Left lung (tissue), 10 donors: ENCODE results near the gene ATP6V1A. TPM values are rescaled to one million over a fixed set of nuclear protein-coding genes. Genes with fewer than 3 reads are reported as not detected.

ENCODE experiments used
- ATAC-seq: fragments of 200-7000 bp; cut with Tn5 transposase; one replicate; pipeline ENCODE4 v1.9.1; 2020; ENCODE audit warnings: moderate library complexity
- DNase-seq, 4 donors: peaks; one replicate each; pipeline ENCODE4 v3.0.0-alpha.2; 2013 to 2020
- H3K27ac ChIP-seq, 2 donors: fragments of 200-600 bp; sonication (generic) in 1 of 2; one replicate each; pipeline versions ENCODE4 v1.5.0 to v1.8.0; 2020 to 2021
- H3K27me3 ChIP-seq, 2 donors: fragments of 200-600 bp; sonication (generic) in 1 of 2; one replicate each; pipeline versions ENCODE4 v1.5.0 to v1.8.0; 2020 to 2021
- H3K36me3 ChIP-seq, 2 donors: fragments of 200-600 bp; sonication (generic) in 1 of 2; one replicate each; pipeline versions ENCODE4 v1.5.0 to v1.8.0; 2020 to 2021
- H3K4me1 ChIP-seq, 2 donors: fragments of 200-600 bp; one replicate each; pipeline ENCODE4 v1.8.0; 2021
- H3K4me3 ChIP-seq, 2 donors: fragments of 200-600 bp; sonication (generic) in 1 of 2; one replicate each; pipeline versions ENCODE4 v1.5.0 to v1.8.0; 2020 to 2021; ENCODE audit warnings: mild to moderate bottlenecking in 1 of 2
- H3K9me3 ChIP-seq, 2 donors: fragments of 200-600 bp; sonication (generic) in 1 of 2; one replicate each; pipeline versions ENCODE4 v1.5.0 to v1.8.0; 2020 to 2021
- intact Hi-C, 2 donors: fragments of 100-400 bp; cut with DNase I; formaldehyde crosslinking; loops; one replicate each; pipeline versions ENCODE4 v1.11.2 to v1.14.2; 2022
- polyA plus RNA-seq, 6 donors: library from polyadenylated mRNA; unstranded; fragments of 120-200 nt; gene quantifications; one replicate each; pipeline ENCODE4 v1.2.1, GENCODE V29; 2013; ENCODE audit not compliant: insufficient read length in 6 of 6
- total RNA-seq, 2 donors: library from RNA; stranded (reverse); fragmentation: NEBNext Ultra II Directional; extraction: Animal tissue kit (Norgen Biotek cat#: 25700); gene quantifications; one replicate each; pipeline ENCODE4 v1.2.1, GENCODE V29; 2021
- TF ChIP-seq, protein P1 (sequence below), 2 donors: fragments of 200-600 bp; sonication (generic) in 1 of 2; IDR thresholded peaks; one replicate each; pipeline versions ENCODE4 v1.5.0 to v1.8.0; 2021; ENCODE audit warnings: antibody characterized with exemption in 2 of 2
- donor health status: DM: no; HTN: yes; CAD: no.
- donor health status: DM: no; HTN: no; CAD: no.

ATP6V1A gene
- total and polyA plus RNA-seq, 8 donors = 39.6 to 137 (median 49.9) TPM

DNA sequence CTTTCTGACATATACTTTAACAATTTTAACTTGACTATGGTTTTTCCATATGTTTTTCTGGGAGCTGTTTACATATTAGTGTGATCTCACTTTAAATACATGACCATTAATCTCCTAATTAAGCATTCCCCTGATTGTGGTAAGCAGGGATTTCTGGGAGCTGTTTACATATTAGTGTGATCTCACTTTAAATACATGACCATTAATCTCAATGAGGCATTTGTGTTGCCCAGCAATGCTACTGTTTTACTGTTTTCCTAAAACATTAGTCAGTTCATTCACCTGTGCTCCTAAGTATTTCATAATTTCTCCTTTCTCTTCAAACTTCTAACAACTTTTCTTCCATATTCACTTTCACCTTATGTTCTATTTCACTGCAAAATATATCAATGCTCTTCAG is 88.1 kb downstream of the ATP6V1A start:
- ATAC-seq (no peak), DNase-seq (no peak)
- Histone ChIP-seq H3K27ac (no peak overlapping the region), H3K36me3 (no peaks in the 10 kb centered on the region), H3K9me3 (no peaks in the 10 kb centered on the region), H3K4me3 (no peak overlapping the region), H3K27me3 (no peaks in the 10 kb centered on the region), H3K4me1 (peaks cover 0 to 17% of the 10 kb centered on the region in 2 donors)
- TF ChIP-seq, protein P1, sequence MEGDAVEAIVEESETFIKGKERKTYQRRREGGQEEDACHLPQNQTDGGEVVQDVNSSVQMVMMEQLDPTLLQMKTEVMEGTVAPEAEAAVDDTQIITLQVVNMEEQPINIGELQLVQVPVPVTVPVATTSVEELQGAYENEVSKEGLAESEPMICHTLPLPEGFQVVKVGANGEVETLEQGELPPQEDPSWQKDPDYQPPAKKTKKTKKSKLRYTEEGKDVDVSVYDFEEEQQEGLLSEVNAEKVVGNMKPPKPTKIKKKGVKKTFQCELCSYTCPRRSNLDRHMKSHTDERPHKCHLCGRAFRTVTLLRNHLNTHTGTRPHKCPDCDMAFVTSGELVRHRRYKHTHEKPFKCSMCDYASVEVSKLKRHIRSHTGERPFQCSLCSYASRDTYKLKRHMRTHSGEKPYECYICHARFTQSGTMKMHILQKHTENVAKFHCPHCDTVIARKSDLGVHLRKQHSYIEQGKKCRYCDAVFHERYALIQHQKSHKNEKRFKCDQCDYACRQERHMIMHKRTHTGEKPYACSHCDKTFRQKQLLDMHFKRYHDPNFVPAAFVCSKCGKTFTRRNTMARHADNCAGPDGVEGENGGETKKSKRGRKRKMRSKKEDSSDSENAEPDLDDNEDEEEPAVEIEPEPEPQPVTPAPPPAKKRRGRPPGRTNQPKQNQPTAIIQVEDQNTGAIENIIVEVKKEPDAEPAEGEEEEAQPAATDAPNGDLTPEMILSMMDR (IDR thresholded peaks at IDR 0.05) = no peak
- intact Hi-C loops = loop anchor here in 1 of 2 donors (10.0 kb wide), 1 partner anchor 100 kb away; no protein-coding TSS in a partner anchor

- no peaks in the 10 kb centered on the region for H3K9me3 ChIP-seq
- no peaks in the 10 kb centered on the region for H3K36me3 ChIP-seq
- H3K27ac ChIP-seq = peak within 1 kb of the TSS; percentile 33 to 39
- TF ChIP-seq, protein P1 (IDR thresholded peaks at IDR 0.05) = peak; percentile 78 to 84
- intact Hi-C loops = loop anchor here in 1 of 2 donors (10.0 kb wide), 1 partner anchor 104 kb away; no protein-coding TSS in a partner anchor
- DNase-seq (peak; percentile 84 to 98 (median 92)), ATAC-seq (peak; percentile 100)
- H3K4me1 ChIP-seq = peaks cover 0 to 6% of the 10 kb centered on the region in 2 donors
- H3K4me3 ChIP-seq = peak within 1 kb of the TSS; percentile 42 to 53
- no peaks in the 10 kb centered on the region for H3K27me3 ChIP-seq
These were observed 91.9 kb downstream of the ATP6V1A start, which contains the start of gene GRAMD1C for GRCh38 chr3:113838631-113839209. TSS of gene GRAMD1C (plus strand) at chr3:113838788. CDS start at chr3:113838910, 122 bp downstream.

DNA sequence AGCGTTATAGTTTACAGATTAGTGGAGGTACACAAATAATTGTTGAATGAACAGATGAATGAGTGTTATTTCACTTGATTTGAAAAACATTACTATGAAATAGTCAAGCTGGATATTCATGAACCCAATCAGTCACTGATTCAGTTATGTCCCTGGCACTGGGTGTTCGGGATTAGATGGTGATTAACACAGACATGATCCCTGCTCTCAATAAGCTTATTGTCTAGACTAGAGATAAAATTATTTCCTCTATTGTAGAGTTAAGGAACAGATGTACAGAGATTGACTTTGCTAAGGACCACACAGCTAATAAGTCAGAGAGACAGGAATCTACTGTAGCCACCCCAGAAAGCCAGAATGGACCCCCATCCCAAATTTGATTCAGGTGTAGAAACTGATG is 92.7 kb downstream of the ATP6V1A start:
- intact Hi-C loops = loop anchor here in 1 of 2 donors (10.0 kb wide), 1 partner anchor 105 kb away; no protein-coding TSS in a partner anchor
- ATAC-seq = no peak
- Histone ChIP-seq H3K4me1 (peaks cover 0 to 6% of the 10 kb centered on the region in 2 donors), H3K9me3 (no peaks in the 10 kb centered on the region), H3K4me3 (peak overlapping the region; percentile 42 to 53), H3K27ac (no peak overlapping the region), H3K27me3 (no peaks in the 10 kb centered on the region), H3K36me3 (no peaks in the 10 kb centered on the region)
- no peak for DNase-seq
- TF ChIP-seq, protein P1 (IDR thresholded peaks at IDR 0.05) = no peak

DNA sequence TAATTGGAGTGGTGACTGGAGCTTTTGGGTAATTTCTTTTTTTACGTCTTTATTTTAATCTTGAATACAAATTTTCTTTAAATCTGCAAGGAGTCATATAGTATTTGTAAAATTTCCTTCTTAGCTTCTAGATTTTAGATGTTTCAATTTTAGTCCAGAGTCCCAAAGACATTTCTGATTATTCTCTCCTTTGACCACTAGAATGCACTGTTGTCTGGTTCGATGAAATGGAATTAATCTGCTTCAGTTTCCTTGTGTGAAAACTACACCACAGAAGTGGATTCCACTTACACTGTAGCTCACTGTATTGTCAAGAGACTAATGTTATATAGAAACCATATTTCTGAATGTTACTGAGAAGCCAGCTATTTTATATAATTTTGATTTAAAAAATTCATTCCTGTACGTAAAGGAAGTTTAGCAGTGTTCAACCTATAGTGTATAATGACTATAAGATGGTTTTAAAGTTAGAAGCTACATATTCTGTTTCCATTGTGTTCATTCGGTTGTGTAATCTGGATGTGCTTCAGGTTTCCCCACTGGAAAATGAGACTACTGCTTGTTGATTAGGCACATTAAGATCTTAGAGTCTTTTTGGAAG is 97.9 kb downstream of the ATP6V1A start:
- no peaks in the 10 kb centered on the region for H3K36me3 ChIP-seq
- no peak overlapping the region for H3K27ac ChIP-seq
- no peaks in the 10 kb centered on the region for H3K9me3 ChIP-seq
- H3K27me3 ChIP-seq = no peaks in the 10 kb centered on the region
- peak in 2 of 4 donors; percentile 17 to 45 for DNase-seq
- peak; percentile 91 for ATAC-seq
- TF ChIP-seq, protein P1 (IDR thresholded peaks at IDR 0.05) = peak; percentile 38 to 48
- intact Hi-C loops = no loop called here
- no peaks in the 10 kb centered on the region for H3K4me1 ChIP-seq
- H3K4me3 ChIP-seq = no peak overlapping the region

DNA sequence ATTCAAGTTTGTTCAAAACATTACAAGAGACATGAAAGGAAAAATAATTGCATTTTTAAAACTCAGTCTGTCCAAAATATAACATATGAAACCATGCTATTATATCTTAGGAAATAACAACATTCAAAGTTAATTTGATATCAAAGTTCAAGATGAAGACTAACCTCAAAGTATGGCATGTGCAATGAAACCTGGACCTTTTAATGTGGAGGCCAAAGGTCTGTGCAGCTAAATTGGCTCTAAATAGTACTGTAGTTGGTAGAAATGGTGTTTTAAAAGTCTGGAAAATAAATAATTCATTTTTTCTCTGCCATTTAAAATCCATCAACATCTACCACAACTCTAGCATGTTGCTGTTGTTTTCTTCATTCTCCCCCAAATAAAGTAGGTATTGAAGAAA is 100.4 kb downstream of the ATP6V1A start:
- Histone ChIP-seq H3K36me3 (no peaks in the 10 kb centered on the region), H3K4me3 (no peak overlapping the region), H3K9me3 (no peaks in the 10 kb centered on the region), H3K27me3 (no peaks in the 10 kb centered on the region), H3K27ac (no peak overlapping the region), H3K4me1 (no peaks in the 10 kb centered on the region)
- DNase-seq = no peak
- TF ChIP-seq, protein P1 (IDR thresholded peaks at IDR 0.05) = no peak
- intact Hi-C loops = no loop called here
- ATAC-seq = no peak
